ENCODE data around the gene PXN.
"Not testable (repeated sequence)": the region's sequence is repeated elsewhere in the genome, so short reads cannot be mapped to it uniquely, and the experiment has no call there.

PXN gene

DNA sequence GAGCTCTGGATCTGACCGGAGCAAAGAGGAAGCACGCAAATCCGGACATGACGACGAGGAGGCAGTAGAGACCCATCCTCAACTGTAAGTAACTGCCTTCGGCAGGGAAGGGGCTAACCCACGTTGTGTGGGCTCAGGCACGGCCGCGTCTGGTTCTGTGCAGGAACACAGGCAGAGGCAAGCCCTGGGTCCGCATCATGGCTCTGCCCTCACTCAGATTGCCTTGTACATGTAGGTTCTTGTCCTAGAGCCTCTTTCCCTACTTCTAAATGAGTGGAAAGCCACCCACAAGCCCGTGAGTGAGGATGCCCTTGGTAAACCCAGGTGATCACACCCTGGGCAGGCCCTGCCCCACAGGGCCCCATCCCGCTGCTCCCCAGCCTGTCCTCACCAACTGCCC lies 55.7 kb downstream of the PXN start:
- no peak for DNase-seq (ENCODE audit: low spot score)

DNA sequence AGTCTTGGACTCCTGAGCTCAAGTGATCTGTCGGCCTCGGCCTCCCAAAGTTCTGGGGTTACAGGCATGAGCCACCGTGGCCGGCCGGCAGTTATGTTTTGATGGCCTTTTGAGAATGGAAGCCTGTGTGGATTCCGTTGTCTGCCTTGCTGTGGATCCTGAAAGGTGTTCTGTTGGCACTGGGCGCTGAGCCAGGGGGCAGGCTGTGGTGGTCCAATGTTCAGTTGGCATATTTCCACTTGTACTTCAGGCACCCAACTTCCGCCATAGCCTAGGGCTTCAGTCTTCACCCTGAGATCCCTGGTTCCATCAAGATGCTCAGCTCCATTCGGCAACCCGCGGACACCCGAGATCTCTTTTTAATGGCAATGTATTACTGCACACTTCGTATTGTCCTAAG lies 58.3 kb downstream of the PXN start:
- DNase-seq (ENCODE audit: low spot score): no peak

DNA sequence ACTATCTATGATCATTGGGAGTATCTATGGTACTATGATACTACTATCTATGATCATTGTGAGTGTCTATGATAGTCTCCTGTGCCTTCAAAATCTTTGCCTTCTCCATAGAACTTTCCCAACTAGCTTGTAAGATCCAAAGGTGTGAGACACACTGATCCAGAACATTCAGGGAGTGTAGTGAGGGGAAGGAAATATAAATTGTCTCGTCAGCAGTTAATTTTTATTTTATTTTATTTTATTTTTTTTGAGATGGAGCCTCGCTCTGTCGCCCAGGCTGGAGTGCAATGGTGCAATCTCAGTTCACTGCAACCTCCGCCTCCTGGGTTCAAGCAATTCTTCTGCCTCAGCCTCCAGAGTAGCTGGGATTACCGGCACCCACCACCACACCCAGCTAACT lies 58.7 kb downstream of the PXN start:
- not testable (repeated sequence) for DNase-seq (ENCODE audit: low spot score)

DNA sequence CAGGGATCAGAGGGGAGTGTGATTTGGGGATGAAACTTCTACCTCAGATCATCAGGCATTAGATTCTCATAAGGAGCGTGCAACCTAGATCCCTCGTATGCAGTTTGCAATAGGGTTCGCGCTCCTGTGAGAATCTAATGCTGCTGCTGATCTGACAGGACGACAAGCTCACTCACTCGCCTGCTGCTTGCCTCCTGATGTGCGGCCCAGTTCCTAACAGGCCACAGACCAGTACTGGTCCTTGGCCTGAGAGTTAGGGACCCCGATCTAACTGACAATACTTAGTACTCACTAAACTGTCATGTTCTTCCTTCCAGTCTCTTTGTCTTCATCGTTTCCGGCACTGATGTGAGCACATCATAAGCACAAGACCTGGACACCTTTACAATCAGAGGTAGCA lies 59.3 kb downstream of the PXN start:
- no peak for DNase-seq (ENCODE audit: low spot score)

DNA sequence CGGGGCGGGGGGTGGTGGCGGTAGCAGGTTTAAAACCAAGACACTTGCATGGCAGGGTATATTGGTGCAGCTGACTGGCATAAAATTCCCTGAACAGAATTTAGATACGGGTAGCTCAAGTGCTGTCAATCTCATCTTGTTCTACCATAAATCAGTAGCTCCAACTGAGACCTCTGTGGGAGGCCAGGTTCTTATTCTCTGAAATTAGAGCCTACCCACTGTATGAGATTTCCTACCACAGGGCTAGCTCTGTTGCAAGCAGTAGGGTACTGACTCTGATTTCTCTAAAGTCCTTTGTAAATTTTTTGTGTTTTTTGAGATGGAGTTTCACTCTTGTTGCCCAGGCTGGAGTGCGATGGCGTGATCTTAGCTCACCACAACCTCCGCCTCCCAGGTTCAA lies 61.4 kb downstream of the PXN start:
- DNase-seq (ENCODE audit: low spot score): no peak

DNA sequence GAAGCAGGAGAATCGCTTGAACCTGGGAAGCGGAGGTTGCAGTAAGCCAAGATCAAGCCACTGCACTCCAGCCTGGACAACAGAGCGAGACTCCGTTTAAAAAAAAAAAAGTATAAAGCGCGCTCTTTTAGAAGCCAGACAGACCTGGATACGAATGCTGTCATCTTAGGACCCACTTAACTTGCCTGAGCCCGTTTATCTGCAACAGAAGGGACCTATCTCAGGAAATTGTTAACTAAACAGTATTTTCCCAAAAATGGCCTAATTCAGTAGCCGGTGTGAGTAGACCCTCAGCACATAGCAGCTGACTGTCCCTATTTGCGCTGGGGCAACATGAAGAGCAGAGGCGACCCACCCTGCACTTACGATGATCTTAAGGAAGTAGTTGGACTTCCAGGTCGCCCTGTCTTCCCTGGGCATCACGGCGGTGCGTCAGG lies 65.1 kb downstream of the PXN start:
- no peak for DNase-seq (ENCODE audit: low spot score)

DNA sequence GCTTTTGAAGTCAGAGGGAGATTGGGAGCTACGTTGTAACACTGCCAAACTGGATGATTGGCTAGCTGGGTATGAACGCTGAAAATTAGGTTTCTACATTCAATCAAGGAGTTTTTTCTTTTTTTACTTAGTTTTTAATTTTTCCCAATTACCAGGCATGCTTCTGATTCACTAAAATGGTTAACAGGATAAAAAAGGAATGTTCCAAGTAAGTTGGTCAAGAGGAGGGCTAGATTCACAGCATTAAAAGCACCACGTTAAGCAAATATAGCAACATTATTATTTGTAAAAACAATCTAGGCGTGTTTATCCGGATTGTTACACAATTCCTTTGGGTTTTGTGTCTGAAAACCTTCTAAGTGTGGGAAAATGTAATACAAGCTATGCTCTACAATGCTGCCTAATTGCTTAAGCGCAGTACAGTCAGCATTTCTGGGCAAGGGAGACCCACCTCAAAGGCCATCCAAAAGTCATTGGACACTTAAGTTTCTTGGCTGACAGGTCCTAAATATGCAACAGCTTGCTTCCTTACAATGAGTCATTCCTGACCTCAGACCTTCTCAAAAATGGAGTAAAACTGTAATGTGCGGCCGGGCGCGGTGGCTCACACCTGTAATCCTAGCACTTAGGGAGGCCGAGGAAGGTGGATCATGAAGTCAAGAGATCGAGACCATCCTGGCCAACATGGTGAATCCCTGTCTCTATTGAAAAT lies 65.8 kb downstream of the PXN start:
- no peak for DNase-seq (ENCODE audit: low spot score)

DNA sequence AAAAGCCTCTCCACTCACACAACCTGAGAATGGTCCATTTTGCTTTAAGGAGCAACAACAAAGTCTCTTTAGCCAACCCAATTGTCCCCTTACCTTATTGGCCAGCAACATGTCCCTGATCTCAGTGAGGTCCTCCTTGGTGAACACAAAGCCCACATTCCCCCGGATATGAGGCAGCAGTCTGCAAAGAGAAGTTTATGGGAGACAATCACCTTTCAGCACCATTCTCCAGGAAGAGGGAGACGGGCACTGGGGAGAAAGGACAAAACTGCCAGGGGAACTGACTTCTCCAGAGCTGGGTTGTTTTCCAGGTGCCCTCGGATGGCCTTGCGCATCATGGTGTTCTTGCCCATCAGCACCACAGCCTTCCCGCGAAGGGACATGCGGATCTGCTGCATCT lies 66.5 kb downstream of the PXN start:
- no peak for DNase-seq (ENCODE audit: low spot score)

DNA sequence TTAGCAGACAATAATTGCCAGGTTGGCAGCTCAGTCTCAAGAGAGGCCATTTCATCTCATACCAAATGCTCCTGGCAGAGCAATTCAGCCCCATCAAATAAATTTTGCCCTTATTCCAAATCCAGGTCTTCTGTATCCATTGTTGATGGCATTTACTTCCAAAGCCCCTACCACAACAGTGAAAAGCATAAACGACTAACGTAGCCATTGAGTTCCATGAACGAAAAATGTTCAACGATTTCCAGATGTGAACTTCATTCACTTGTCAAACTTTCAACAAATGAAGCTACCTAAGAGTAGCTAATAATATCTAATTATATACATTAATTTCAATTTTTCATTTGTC lies 68.0 kb downstream of the PXN start:
- no peak for DNase-seq (ENCODE audit: low spot score)

DNA sequence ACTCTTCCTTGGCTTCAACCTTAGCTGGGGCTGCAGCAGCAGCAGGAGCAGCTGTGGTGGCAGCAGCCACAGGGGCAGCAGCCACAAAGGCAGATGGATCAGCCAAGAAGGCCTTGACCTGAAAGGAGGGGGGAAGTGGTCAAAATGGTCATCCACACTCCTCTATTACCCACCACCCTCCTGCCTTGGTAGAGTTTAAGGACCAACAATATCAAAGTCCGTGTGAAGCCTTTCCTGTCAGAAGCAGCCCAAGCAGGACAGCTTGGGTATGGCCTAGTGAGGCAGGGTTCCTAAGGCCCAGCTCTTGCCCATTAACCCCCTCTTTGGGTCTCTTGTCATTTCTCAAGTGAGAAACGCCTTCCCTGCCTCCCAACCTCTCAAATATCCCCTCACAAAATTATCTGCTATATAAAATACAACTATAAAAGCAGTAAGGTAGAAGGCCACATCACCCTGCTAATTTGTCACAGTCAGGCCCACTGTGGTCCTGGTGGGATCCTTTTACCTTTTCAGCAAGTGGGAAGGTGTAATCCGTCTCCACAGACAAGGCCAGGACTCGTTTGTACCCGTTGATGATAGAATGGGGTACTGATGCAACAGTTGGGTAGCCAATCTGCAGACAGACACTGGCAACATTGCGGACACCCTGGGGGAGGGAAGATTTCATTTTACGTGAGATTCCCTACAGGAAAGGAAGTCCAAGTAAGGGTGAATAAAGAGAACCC lies 68.6 kb downstream of the PXN start:
- DNase-seq (ENCODE audit: low spot score): not testable (repeated sequence)

DNA sequence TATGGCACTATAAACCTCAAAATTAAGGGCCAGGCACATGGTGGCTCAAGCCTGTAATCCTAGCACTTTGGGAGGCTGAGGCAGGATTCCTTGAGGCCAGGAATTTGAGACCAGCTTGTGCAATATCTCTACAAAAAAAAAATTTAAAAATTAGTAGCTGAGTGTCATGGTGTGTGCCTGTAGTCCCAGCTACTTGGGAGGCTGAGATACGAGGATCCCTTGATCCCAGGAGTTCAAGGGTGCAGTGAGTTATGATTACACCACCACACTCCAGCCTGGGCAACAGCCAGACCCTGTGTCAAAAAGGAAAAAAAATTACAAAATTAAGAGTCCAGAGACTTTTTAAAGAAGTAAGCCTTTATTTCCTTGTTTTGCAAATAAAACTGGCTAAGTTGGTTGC lies 69.2 kb downstream of the PXN start:
- DNase-seq (ENCODE audit: low spot score): no peak

DNA sequence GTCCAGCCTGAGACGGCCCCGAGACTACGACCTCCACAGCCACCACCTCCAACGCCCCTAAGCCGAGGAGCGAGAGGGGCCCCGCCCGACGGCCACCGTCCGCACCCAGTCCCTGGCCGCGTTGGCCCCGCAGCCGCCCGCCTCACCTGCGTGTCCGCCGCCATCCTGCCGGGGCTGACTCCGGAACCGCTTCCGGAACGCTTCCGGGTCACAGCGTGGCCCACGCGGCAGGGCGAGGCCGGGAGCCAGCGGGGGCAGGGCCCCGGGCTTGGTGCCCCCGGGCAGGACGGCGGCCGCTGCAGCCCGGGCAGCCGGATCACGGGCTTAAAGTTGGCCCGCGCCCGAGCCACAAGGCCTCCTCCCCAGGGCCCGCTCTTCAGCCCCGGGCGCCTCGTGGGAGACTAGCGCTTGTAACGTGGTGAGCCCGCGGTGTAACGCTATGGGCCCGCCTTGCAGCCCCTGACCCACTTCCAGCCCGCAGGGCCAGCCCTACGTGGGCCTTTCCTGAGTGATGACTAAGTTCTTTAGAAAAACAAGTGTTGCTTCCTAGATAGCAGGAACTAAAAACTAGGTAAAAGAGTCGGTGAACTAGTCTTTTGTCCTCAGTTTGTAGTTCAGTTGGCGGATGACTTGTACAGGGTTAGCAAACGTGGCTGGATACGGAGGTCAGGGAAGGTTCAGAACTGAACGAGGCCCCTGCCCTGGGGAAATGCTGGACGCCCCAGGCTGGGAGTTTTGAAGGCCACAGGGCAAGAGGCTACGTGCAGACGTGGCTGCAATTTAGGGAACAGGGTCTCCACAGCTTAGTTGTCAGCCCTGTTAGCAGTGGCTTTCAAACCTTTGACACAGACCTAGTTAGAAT lies 70.8 kb downstream of the PXN start, which contains the start of gene GCN1:
Gene GCN1, minus strand, starts transcription at position 182 of the 862 bp plus-strand sequence. Its CDS starts 18 bp downstream, at position 164.
- peak; percentile 84 for DNase-seq (ENCODE audit: low spot score)

DNA sequence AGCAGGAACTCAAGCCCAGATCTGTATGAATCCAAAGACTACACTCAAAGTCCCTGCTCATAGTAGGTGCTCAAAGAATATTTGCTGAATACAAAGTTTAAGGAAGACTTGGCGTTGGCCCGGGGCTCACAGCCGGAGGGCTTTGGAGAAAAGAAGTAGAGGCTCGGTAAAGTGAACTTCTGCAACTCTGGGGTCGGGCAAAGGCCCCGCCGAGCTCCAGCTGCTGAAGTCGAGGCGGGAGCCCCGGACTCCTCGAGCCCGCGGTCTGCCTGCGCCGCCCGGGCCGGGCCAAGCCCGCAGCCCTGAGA lies 71.3 kb downstream of the PXN start:
- DNase-seq (ENCODE audit: low spot score): no peak

DNA sequence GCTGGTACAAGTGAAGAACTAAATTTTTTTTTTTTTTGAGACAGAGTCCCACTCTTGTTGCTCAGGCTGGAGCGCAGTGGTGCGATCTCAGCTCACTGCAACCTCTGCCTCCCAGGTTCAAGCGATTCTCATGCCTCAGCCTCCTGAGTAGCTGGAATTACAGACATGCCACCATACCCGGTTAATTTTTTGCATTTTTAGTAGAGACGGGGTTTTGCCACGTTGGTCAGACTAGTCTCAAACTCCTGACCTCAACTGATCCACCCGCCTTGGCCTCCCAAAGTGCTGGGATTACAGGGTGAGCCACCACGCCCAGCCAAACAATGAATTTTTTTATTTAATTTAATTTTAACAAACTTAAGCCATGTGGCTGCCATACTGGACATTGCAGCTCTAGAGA lies 72.2 kb downstream of the PXN start:
- DNase-seq (ENCODE audit: low spot score): not testable (repeated sequence)

DNA sequence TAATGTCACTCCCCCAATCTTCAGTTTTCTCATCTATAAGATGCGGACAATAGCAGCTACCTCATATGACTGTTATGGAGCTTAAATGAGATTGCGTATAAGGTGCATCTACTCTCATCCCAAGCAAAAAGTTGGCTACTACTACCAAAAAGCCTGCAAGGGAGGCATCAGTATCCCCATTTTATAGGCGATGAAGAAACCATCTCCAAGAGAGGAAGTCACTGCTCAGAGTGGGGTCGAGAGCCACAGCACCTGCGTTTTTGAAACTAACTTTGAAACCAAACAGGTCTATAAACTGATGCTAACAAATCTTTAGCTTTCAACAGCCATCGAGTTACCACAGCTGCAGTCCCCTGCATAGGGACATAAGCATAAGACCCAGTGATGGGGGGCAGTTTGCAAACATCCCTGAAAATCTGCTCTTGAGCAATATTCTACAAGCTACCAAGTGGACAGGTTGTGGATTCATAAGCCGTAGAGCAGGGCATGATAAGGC lies 74.5 kb downstream of the PXN start:
- no peak for DNase-seq (ENCODE audit: low spot score)

DNA sequence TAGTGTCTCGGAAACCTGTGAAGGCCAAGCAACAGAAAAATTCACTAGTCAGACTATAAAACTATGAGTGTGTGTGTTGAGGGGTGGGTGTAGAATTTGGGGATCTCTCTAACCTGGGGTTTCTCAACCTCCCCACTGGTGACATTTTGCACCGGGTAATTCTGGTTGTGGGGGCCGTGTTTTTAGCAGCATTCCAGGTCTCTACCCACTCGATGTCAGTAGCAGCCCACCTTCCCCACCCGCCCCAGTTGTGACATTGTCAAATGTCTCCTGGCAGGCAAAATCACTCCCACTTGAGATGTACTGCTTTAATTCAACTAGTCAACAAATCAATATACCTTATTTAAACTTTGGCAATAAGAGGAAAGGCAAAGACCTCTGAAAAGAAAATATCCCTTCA lies 75.1 kb downstream of the PXN start:
- DNase-seq (ENCODE audit: low spot score): no peak

DNA sequence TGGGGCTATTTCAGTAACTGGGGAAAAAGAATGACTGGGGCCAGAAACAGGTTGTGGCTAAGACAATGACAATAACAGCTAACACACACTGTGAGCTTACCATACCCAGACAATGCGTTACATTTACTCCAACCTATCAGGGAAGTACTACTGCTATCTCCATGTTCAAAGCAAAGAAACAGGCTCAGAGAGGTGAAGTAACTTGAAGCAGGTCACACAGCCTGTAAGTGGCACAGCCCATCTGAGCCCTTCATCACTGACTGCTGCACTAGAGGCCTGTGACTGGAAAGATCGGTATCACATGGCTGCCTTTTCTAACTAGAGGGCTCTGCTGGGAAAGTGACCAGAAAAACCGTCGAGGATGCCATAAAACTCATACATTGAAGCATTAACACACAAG lies 78.9 kb downstream of the PXN start:
- DNase-seq (ENCODE audit: low spot score): no peak

DNA sequence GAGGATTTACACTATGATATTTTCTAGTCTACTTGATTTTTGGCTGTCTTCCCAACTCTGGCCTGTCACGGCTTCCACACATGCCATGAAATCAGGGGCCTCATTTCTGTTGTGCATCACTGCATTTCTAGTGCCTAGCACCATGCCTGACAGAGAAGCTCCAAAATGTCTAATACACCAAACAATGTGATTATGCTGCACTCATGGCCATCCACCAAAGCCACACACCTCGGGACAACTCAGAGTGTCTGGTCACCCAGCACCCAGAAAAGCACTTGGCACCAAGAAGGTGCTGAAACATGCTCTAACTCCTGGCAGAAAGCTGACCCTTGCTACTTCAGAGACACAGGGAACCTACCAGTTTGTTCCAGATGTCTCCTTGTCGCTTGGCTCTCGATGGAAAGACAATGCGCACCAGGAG lies 82.3 kb downstream of the PXN start:
- DNase-seq (ENCODE audit: low spot score): no peak

DNA sequence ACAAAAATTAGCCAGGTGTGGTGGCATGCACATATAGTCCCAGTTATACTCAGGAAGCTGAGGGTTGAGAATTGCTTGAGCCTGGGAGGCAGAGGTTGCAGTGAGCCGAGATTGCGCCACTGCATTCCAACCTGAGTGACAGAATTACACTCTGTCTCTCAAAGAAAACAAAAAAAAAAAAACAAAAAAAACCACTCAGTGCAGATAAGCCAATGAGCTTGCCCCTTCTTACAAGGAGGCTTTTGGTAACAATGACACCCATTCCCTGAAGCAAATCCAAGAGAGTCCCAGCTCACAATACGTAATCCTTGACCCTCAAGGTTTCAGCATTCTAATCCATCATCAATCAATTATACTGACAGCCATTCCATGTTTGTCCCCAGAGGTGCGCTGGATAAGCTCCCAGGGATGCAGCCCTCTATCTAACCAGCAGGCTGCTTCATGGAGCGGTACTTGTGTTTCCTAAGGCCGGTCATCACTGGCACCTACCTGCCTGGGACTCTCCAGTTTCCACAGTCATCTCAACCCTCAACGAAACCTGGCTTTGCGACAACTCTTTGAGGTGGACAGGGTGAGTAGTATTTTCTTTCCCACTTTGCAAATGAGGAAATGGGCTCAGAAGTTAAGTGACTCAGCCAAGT lies 83.4 kb downstream of the PXN start:
- DNase-seq (ENCODE audit: low spot score): no peak

DNA sequence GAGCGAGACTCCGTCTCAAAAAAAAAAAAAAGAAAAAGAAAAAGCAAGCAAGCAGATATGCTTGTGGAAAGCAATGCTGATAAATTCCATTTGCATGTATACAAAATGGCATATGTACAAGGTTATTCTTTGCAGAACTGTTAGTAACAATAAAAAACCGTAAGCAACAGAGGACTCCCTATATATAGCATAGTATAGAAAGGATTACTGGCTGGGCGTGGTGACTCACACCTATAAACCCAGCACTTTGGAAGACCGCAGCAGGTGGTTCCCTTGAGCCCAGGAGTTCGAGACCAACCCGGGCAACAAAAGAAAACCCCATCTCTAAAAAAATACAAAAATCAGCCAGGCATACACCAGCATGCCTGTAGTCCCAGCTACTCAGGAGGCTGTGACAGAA lies 84.6 kb downstream of the PXN start:
- no peak for DNase-seq (ENCODE audit: low spot score)

DNA sequence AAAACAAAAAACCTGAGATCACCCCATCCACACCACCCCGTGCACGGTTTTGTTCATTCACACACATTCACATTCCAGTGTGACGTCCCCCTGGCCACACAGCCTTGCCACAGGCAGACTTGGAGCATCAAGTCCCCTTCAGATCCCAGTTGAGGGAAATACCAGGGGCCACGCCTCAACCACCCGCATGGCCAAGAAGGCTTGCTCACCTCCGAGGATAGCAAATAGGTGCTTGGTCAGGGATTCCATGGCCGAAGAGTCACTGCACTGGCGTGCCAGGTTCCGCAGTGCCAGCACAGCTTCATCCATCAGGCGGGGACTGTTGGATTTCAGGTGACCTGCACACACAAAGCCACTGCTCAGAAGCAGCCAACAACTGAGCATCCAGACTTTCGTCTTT lies 90.0 kb downstream of the PXN start:
- DNase-seq (ENCODE audit: low spot score): no peak

DNA sequence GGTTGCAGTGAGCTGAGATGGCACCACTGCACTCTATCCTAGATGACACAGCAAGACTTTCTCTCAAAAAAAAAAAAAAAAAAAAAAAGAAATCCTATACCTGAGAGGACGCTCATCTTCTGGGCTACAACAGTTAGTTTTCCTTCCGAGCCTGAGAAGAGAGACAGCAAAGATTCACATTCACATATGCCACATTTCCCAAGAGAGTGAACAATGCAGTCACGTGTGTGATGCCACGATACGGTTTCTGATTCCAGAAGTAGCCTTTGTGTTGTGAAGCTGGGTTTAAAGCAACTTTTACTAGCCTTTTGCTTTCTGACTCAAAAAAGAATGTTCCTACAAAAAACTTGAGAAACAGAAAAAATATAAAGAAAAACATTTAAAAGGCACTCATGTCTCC lies 90.5 kb downstream of the PXN start:
- no peak for DNase-seq (ENCODE audit: low spot score)
